Body of pancreas (tissue), 4 donors: ENCODE measurements around the gene MILR1. TPM values are rescaled to one million over a fixed set of nuclear protein-coding genes. Genes with fewer than 3 reads are reported as not detected.
"Not testable (repeated sequence)": the region's sequence is repeated elsewhere in the genome, so short reads cannot be mapped to it uniquely, and the experiment has no call there.

Experiments
- ATAC-seq: fragments of 150-250 bp; one replicate; pipeline ENCODE4 v1.9.1; 2016
- DNase-seq, 4 donors: peaks; one replicate each; pipeline ENCODE4 v3.0.0-alpha.2; 2019
- H3K27ac ChIP-seq, 4 donors: fragments of 200-600 bp; sonication (generic); 1 replicate in 3 of 4; 2 replicates in 1 of 4; pipeline versions ENCODE4 v1.5.1 to v1.6.1; 2016 to 2019; ENCODE audit warnings: mild to moderate bottlenecking in 1 of 4, mixed read lengths in 1 of 4, moderate library complexity in 1 of 4
- H3K27me3 ChIP-seq, 2 donors: fragments of 200-600 bp; sonication (generic); one replicate each; pipeline ENCODE4 v1.6.0; 2016; ENCODE audit warnings: mild to moderate bottlenecking in 1 of 2
- H3K36me3 ChIP-seq, 2 donors: fragments of 200-600 bp; sonication (generic); replicated peaks in 1 of 2; 2 replicates each; pipeline ENCODE4 v1.5.1; 2016; ENCODE audit warnings: low read depth in 2 of 2; ENCODE audit not compliant: insufficient read depth in 1 of 2
- H3K4me1 ChIP-seq: fragments of 200-600 bp; sonication (generic); one replicate; pipeline ENCODE4 v1.6.0; 2016
- H3K4me3 ChIP-seq, 2 donors: fragments of 200-600 bp; sonication (generic); 1 replicate in 1 of 2; 2 replicates in 1 of 2; pipeline ENCODE4 v1.5.1; 2016 to 2019
- H3K9me3 ChIP-seq, 3 donors: fragments of 200-600 bp; sonication (generic); 1 replicate in 2 of 3; 2 replicates in 1 of 3; pipeline ENCODE4 v1.5.1; 2016
- CTCF ChIP-seq, 7 experiments: fragments of 450-650 bp in 4 of 7; fragments of 200-600 bp in 3 of 7; sonication (generic) in 3 of 7; IDR thresholded peaks; one replicate each; pipeline ENCODE4 v1.5.1; 2016 to 2019; ENCODE audit warnings: antibody characterized with exemption in 7 of 7
- POLR2A ChIP-seq, 3 donors: fragments of 450-650 bp; IDR thresholded peaks; one replicate each; pipeline ENCODE4 v1.6.1; 2016; ENCODE audit warnings: antibody characterized with exemption in 3 of 3, mild to moderate bottlenecking in 2 of 3
- WGBS, 2 donors: methylation state at CpG; one replicate each; pipeline ENCODE4 v1.1.5; 2017; 5-methylcytosine and 5-hydroxymethylcytosine counted together
- intact Hi-C: fragments of 100-400 bp; cut with DNase I; formaldehyde crosslinking; loops from one replicate; pipeline ENCODE4 v1.15.1; 2023
- total RNA-seq, 2 donors: library from RNA; depleted of rRNA; stranded (reverse); fragments of >200 nt; gene quantifications; one replicate each; pipeline ENCODE4 v1.1.0, GENCODE V29; 2016

Gene MILR1
- total RNA-seq, 2 donors from 2014 or later = 4.9 TPM; not detected in 1

DNA sequence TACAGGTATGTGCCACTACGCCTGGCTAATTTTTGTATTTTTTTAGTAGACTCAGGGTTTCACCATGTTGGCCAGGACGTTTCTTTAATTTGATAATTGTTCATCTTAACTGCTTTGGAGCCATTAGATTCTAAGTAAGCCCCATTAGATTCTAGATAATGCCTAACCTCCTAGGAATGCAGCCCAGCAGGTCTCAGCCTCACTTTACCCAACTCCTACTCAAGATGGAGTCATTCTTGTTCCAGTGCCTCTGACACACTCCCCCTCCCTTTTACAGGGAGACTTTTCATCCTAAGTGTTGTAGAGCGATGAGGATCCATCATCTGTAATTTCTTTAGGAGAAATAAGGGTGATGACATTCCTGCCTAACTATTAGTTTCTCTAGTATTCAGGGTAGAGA is 23.7 kb upstream of the MILR1 start:
- 75 to 82% methylated on average over 3 of the region's 3 CpGs for WGBS, 2 donors
- no peak overlapping the region for H3K27ac ChIP-seq
- H3K4me1 ChIP-seq = no peaks in the 10 kb centered on the region
- intact Hi-C loops = no loop called here
- no peak for TF ChIP-seq CTCF (IDR thresholded peaks at IDR 0.05)
- TF ChIP-seq POLR2A (IDR thresholded peaks at IDR 0.05) = no peak
- no peaks in the 10 kb centered on the region for H3K27me3 ChIP-seq
- no peaks in the 10 kb centered on the region for H3K9me3 ChIP-seq
- ATAC-seq (no peak), DNase-seq (no peak)
- H3K36me3 ChIP-seq = no peaks in the 10 kb centered on the region
- no peak overlapping the region for H3K4me3 ChIP-seq

DNA sequence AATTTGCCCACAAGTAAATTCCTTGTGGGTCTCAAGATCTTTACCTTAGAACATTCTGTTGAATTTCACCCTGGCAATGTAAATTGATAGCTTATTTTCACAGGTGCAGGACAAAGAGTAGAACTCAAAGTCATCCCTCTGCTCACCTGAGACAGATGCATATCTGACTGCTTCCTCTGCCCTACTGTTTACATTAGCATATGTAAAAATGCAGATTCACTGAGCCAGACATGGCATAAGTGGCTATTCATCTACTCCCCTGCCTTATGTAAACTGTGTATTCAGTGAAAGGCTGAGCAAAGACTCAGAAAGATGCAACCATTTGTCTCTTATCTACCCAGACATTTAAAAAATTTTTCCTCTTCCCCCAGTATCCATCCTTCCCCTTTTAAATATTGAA is 22.3 kb upstream of the MILR1 start:
- ATAC-seq (no peak), DNase-seq (no peak)
- Histone ChIP-seq H3K36me3 (no peaks in the 10 kb centered on the region), H3K27ac (no peak overlapping the region), H3K4me1 (no peaks in the 10 kb centered on the region), H3K9me3 (no peaks in the 10 kb centered on the region), H3K4me3 (no peak overlapping the region), H3K27me3 (no peaks in the 10 kb centered on the region)
- TF ChIP-seq POLR2A (IDR thresholded peaks at IDR 0.05) (no peak), CTCF (IDR thresholded peaks at IDR 0.05) (no peak)
- intact Hi-C loops = no loop called here

GRCh38 chr17:64428406-64428805 is 20.5 kb upstream of the MILR1 start:
- DNase-seq (no peak), ATAC-seq (no peak)
- WGBS, 2 donors = 73 to 82% methylated on average over 1 of the region's 1 CpG
- no peak overlapping the region for H3K4me3 ChIP-seq
- TF ChIP-seq POLR2A (IDR thresholded peaks at IDR 0.05) (no peak), CTCF (IDR thresholded peaks at IDR 0.05) (no peak)
- H3K27ac ChIP-seq = no peak overlapping the region
- H3K36me3 ChIP-seq = no peaks in the 10 kb centered on the region
- intact Hi-C loops = no loop called here
- H3K4me1 ChIP-seq = no peaks in the 10 kb centered on the region
- H3K9me3 ChIP-seq = no peaks in the 10 kb centered on the region
- no peaks in the 10 kb centered on the region for H3K27me3 ChIP-seq

- H3K4me3 ChIP-seq, H3K9me3 ChIP-seq, H3K27ac ChIP-seq, DNase-seq, ATAC-seq, H3K4me1 ChIP-seq, H3K27me3 ChIP-seq, H3K36me3 ChIP-seq, intact Hi-C loops: not testable (repeated sequence)
- WGBS, 2 donors = 70 to 76% methylated on average over 2 of the region's 2 CpGs
Measured at GRCh38 chr17:64430036-64430435, 18.9 kb upstream of the MILR1 start.

- DNase-seq (no peak), ATAC-seq (no peak)
- no peaks in the 10 kb centered on the region for H3K9me3 ChIP-seq
- no peaks in the 10 kb centered on the region for H3K4me1 ChIP-seq
- H3K27ac ChIP-seq = no peak overlapping the region
- intact Hi-C loops = no loop called here
- no peak overlapping the region for H3K4me3 ChIP-seq
- 77 to 78% methylated on average over 6 of the region's 6 CpGs for WGBS, 2 donors
- TF ChIP-seq CTCF (IDR thresholded peaks at IDR 0.05) (no peak), POLR2A (IDR thresholded peaks at IDR 0.05) (no peak)
- no peaks in the 10 kb centered on the region for H3K36me3 ChIP-seq
- H3K27me3 ChIP-seq = no peaks in the 10 kb centered on the region
Measured at GRCh38 chr17:64431534-64431933, 17.4 kb upstream of the MILR1 start.
